Fibroblast of skin of left quadriceps (primary cell): Measurements from ENCODE around the gene CD46.
"Not testable (repeated sequence)": the region's sequence is repeated elsewhere in the genome, so short reads cannot be mapped to it uniquely, and the experiment has no call there.

Source experiments
- DNase-seq, 2 experiments: peaks; one replicate each; pipeline ENCODE4 v3.0.0-alpha.2; 2013; ENCODE audit warnings: low read depth in 2 of 2

CD46 gene

DNA sequence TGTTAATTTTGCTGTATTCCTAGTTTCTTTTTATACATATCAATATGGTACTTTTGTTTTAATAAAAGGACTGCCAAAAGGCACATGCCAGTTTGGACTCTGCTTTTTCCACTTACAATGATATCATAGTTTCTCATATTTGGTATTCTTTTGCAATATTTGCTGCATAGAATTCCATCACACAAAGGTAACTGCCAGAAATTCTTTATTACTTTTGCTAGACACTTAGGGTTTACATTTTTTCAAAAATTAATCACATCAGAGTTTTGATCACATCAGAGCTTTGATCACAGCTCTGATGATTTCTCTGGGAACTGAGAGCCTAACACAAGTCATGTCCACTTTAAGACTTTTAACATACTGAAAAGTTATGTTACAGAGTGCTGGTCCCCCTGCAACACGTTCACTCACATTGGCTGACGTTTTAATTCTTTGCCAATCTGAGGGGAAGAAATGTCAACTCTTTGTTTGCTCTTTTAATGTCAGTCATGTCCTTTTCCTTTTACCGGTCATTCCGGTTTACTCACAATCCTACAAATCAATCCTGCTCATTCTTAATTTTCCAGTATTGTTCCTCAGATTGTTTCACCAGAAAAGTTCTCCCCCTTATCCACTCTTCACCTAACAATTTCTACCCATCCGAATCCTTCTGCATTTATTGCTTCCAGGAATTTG, 1.1 kb upstream of the CD46 start:
- no peak for DNase-seq

DNA sequence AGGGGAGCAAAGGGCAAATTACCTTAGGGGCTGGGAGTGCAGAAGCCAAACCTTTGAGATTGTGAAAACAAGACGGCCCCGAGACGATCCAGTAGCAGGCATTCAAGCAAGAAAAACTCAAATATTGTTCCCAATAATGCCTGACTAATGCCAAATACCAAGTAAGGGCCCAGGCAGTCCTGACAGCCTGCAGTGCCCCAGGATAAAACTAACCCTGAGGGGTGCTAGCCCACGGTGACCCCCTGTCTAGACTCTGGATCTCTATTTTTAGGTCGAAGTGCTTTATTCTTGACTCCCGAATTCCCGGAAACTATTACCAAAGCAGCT, 428 bp upstream of the CD46 start:
- not testable (repeated sequence) for DNase-seq

DNA sequence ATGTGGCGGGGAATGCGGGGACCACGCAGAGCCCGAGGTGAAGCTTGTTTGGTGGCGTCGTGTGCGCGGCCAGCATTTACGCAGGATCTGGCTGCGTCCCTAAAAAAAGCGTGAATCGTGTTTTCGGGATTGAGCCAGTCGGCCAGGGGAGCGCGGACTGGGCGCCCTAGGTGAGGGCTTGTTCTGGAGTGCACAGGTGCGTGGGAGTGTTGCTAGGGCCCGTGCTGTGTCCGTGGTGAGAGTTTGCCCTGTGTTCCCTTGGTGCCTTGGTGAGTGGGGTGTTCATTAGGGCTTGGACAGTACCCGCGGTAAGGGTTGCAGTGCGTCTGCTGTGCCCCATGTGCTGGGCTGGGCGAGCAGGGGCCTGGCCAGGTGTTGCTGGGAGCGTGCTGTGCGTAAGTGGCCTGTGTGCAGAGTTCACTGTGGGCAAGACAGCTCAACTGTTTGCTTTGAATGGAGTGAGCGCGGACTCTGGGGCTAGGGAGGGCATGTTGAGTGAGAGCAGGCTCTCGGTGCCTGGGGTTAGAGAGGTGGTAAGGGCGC, 673 bp downstream of the CD46 start:
- no peak for DNase-seq

DNA sequence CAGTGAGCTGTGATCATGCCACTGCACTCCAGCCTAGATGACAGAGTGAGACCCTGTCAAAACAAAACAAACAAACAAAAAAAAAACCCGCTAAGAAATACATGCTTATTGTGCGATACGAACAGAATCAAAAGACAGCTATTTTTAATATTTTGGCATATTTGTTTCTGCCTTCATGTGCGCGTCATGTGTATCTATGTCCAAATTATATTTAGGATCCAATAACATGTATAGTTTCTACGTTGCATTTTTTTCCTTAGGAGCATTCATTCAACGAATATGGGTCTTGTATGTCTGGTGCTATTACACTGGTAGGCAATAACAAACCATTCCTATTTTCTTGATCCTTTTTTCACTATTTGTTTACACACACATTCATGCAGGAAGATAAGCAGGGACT, 1.8 kb downstream of the CD46 start:
- DNase-seq: no peak

DNA sequence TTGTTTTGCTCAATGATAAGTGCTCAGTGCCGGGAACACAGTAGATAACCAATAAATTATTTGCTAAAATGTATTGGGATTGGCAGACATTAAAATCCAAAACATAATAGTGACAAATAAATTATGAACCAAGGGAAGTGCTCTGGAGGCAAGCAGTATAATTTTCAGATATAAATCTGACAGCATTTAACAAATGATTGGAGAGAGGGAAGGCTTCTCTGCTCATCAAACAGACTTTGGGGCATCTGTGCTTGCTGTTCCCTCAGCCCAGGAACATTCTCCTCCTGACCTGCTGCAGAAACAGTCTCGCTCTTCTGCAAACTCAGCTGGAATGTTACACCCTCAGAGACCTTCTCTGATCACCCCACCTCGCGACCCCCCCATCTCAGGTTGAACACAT, 2.2 kb downstream of the CD46 start:
- no peak for DNase-seq

DNA sequence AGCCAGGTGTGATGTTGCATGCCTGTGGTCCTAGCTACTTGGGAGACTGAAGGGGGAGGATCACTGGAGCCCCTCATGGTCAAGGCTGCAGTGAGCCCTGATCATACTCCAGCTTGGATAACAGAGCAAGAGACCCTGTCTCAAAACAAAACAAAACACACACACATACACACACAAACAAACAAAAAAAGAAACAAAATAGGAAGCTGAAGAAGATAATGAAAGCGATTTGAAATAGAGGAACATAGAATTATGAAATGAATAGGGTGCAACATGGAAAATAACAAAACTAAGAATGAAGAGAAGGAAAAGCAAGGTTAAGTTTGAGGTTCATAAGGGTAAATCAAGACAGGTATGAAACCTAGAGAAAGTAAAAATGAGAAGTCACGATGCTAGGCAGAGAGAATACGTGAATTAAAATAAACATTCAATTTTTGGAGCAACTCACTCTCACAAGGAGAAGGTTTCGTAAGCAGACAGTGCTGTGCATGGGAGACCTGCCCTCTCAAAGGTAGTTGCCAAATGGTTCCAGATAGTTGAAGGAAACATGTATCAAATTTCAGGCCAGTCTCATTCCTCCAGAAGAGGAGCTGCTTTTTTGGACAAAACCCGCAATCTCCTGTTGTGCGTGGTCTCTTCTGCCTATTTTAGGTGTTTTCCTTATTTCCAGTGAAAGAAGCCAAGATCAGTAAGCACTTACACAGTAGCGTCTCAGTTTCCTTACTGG, 3.3 kb downstream of the CD46 start:
- no peak for DNase-seq

DNA sequence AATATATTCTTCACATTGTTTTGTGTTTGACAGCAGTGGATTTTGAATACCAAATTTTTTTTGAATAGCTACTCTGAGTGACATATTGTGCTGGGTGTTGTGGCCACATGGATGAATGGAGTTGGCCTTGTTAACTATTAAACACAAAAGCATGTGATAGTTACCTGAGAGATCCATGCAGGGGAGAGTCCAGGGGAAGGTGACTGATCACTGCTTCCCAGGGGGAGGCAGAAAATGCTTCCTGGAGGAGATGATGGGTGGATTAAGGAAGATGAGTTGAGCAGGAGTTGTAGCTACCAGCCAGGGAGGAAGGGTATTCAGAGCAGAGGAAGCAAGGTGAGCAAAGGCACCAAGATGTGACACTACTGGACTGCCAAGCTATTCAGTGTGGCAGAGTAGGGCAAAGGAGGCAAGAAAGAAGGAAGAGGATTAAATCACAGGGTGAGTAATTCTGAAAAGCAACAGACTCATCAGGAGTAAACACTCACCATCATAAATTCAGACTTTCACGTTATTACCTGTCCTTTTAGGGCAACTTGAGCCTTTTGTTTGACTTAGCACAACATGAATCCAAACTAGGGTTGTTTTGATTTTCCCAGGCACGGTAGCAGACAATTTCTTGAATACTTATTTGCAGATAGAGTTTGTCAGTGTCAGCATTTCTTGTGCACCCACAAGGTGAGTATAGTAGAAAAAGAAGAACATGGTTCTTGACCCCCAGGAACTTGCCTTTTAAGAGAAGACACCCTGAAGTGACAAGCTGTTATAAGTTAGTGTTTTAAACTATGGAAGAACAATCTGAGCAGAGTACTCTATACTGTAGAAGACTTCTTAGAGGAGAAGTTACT, 4.2 kb downstream of the CD46 start:
- DNase-seq: no peak

DNA sequence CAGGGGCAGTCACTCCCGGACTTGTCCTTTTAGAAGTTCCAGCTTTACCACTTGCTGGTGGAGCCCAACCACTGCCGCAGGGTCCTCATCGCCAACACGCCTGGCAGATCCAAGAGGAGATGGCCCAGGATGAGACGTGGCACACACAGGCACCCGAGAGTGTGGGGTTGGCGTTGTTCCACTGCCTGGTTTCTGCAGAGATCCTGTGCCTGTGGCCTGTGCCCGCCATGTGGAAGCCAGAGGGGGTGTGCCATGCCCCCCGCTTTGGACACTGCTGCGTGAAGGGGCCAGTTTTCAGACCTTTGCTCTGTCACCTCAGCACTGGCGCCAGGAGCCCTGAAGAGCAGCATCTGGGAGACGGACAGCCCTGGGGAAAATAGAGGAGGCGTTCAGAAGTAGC, 10.8 kb downstream of the CD46 start:
- no peak for DNase-seq

DNA sequence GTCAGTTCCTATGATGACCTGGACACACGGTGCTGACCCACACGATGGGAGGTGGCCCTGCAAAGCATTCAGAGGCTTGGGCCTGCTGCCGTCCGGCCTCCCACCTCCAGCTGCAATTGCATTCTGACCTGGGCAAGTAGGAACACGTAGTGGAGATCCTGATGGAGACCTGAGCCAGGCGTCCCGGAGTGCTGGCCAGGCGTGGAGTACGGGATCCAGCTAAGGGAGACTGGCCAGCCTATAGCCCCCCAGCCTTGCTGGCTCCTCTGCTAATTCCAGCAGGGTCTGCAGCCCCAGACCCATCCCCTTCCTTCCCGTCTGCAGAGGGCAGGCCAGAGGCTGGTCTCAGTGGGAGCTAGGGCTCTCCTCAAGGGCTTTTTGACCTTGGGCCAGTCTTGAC, 11.2 kb downstream of the CD46 start:
- DNase-seq: no peak

DNA sequence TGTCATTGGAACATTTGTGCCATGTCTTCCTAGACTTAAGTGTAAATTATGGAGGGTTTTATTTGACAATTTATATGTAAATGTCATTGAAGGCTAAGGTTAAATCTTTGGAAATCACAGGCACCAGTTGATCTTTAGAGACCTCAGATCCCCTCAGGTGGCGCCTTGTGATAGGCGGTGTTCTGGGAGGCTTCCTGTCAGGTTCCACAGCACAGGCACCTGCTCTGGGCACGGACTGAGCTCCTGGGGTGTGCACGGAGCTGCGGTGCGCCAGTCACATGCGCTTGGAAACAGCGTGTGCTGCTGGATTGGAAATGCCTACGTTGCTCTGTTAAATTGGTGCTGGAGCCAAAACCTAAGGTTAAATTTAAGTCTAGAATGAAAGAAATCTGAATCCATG, 12.1 kb downstream of the CD46 start:
- DNase-seq: no peak

DNA sequence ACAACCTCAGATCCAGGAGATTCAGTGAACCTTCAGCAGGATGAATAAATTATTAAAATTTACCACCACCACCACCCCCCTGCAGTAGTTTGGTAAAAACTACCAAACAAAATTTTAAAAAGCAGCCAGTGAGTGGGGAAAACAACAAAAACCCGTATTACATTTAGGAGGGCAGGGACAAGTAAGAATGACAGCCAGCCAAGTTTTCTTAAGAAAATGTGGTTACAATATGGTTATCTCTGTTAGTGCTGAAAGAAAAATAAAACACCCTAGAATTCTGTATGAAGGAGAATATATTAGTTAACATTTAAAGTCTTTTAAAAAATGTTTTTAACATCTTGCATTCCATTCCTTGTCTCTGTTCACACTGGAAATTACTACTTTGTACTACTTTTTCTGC, 14.7 kb downstream of the CD46 start:
- DNase-seq: no peak

DNA sequence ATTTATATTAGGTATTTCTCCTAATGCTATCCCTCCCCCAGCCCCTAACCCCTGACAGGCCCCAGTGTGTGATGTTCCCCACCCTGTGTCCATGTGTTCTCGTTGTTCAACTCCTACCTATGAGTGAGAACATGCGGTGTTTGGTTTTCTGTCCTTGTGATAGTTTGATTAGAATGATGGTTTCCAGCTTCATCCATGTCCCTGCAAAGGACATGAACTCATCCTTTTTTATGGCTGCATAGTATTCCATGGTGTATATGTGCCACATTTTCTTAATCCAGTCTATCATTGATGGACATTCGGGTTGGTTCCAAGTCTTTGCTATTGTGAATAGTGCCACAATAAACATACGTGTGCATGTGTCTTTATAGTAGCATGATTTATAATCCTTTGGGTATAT, 18.7 kb downstream of the CD46 start:
- DNase-seq: not testable (repeated sequence)

DNA sequence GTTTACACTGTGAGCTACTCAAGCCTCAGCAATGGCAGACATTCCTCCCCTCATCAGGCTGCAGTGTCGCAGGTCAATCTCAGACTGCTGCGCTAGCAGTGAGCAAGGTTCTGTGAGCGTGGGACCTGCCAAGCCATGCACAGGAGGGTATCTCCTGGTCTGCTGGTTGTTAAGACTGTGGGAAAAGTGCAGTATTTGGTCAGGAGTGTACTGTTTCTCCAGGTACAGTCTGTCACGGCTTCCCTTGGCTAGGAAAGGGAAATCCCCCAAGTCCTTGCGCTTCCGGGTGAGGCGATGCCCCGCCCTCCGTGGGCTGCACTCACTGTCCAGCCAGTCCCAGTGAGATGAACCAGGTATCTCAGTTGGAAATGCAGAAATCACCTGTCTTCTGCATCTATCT, 24.2 kb downstream of the CD46 start:
- DNase-seq: not testable (repeated sequence)

DNA sequence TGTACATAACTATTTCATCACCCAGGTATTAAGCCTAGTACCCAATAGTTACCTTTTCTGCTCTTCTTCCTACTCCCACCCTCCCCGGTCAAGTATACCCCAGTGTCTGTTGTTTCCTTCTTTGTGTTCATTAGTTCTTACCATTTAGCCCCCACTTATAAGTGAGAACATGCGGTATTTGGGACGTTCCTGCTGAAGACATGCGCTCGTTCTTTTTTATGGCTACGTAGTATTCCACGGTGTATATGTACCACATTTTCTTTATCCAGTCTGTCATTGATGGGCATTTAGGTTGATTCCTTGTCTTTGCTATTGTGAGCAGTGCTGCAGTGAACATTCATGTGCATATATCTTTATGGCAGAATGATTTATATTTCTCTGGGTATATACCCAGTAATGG, 25.6 kb downstream of the CD46 start:
- not testable (repeated sequence) for DNase-seq

DNA sequence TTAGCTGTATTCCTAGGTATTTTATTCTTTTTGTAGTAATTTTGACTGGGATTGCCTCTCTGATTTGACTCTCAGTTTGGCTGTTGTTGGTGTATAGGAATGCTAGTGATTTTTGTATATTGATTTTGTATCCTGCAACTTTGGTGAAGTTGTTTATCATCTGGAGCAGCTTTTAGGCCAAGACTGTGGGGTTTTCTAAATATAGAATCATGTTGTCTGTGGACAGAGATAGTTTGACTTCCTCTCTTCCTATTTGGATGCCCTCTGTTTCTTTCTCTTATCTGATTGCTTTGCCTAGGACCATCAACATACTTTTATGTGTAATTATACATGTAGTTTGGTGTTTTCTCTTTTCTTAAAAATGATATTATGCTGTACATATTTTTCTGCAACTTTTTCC, 27.2 kb downstream of the CD46 start:
- no peak for DNase-seq

DNA sequence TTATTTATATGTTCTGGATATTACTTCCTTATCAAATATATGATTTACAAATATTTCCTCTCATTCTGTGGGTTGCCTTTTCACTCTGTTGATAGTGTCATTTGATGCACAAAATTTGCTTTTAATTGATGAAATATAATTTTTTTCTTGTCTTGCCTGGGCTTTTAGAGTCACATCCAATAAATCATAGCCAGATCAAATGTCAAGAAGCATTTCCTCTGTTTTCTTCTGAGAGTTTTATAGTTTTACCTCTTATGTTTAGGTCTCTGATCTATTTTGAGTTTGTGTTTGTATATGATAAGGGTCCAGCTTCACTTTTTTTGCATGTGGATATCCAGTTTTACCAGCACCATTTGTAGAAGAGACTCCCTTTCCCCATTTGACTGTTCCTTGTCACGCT, 29.5 kb downstream of the CD46 start:
- no peak for DNase-seq

DNA sequence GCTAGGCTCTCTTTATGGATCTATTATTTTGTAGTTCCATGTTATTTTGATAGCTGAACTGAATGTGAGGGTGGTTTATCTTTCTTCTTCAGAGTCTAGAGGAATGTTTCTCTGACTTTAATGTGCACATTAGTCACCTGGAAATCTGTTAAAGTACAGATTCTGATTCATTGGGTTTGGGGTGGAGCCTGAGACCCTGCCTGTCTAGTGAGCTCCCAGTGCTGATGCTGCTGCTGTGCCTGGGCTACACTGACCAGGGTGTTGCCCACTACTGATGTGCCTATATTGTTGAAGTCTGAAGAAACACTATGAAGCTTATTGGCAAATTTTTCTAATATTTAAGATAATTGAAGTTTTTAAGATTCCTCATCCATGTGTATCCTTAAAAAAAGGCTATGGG, 35.9 kb downstream of the CD46 start:
- no peak for DNase-seq

DNA sequence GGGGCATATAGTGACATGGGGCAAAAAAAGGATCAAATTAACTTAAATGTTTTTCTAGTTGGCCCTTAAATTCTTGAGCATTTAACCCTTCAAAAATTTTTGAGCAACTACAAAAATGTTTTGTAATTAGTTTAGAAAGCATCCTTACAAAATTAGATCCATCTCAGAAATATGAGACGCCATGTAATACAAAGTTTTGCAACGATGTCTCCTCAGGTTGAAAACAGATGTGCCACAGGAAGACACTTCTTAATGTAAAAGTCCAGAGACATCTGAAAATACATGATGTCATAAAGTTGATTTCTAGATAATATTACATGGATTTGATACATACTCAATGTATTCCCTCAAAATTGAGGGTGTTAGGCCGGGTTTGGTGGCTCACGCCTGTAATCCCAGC, 37.5 kb downstream of the CD46 start:
- DNase-seq: no peak

DNA sequence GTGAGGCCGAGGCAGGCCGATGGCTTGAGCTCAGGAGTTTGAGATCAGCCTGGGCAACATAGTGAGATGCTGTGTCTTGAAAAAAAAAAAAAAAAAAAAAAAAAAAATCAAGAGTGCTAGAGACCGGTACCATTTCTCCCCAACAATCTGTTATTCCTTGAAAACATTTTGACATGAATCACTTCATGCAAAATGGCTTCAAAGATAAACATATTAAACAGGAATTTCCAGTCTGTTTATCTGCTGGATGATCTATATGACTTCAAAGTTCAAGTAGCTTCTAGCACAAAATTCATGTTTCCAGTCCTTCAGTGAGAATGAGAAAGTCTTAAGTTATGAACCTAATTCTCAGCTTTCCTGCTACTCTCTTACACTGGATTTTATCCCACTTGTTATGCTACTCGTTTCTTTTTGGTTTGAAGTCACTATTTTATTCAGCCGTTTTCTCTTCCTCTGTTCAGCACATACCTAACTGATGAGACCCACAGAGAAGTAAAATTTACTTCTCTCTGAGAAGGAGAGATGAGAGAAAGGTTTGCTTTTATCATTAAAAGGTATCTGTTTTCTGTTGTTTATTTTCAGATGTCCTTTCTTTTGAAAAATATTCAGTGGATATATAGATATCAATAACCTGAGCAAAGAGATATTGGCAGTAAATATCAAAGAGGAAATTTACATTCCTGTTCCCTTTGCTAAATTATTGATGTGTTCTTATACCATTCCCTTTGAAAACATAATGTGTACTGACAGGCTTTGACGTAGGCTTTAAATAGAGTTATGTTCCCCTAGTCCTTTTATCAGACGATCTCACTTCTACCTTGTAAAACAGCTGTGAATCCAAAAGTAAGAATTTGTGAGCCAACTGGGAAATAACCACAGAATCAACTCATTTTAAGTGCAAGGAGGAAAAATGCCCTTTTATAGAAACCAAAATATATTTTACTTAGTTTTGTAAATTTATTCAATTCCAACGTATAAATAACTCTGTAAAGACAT, 38.2 kb downstream of the CD46 start:
- no peak for DNase-seq

DNA sequence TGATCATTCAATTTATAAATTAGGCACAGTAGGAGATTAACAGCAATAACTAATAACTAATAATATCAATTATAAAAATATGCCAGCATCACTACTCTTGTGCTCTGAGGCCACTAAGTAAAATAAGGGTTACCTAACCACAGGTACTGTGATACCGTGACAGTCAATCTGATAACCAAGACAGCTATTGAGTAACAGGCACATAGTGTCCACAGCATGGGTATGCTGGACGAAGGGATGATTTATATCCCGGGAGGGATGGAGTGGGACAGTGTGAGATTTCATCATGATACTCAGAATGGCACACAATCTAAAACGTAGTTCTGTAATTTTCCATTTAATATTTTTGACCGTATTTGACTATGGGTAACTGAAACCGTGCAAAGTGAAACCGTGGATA, 39.4 kb downstream of the CD46 start:
- DNase-seq: no peak

DNA sequence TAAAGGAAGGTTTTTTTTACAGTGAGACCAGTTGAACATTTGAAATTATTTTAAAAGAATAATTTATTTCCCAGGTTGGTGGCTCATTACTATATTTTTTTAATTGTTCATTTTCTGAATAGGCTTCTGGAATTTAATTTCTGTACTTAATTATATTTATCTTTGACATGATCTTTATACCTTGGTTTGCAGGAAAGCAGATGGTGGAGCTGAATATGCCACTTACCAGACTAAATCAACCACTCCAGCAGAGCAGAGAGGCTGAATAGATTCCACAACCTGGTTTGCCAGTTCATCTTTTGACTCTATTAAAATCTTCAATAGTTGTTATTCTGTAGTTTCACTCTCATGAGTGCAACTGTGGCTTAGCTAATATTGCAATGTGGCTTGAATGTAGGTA, 41.5 kb downstream of the CD46 start:
- no peak for DNase-seq
